CD4-positive, alpha-beta T cell treated with Interleukin-17A for 4 hours (primary cell): ENCODE measurements around the gene LRIG3.
"Not testable (repeated sequence)": the region's sequence is repeated elsewhere in the genome, so short reads cannot be mapped to it uniquely, and the experiment has no call there.

Experiments
- DNase-seq: peaks from one replicate; pipeline ENCODE4 v3.0.0-alpha.2; 2020; ENCODE audit warnings: mixed read lengths

LRIG3 gene

DNA sequence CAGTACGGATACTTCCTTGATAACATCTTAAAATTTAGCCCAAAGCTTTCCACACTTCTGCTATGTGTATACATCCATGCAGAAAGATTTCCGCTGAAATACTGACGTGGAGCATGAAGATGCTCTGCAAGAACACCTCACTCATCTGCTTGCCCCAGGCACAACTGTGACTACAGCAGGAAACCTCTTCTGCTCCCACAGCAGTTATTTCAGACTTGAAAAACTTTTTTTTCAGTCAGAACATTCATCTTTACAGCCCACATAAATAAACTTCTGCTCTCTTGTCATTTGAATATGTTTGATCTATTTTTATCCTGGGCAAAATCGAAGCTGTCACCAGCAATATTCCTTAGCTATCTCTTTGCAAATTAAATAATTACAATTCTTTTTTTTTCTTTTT, 6.8 kb upstream of the LRIG3 start:
- no peak for DNase-seq

- no peak for DNase-seq
Observed at GRCh38 chr12:58926586-58926985, 6.3 kb upstream of the LRIG3 start.

GRCh38 chr12:58925751-58926150, 5.4 kb upstream of the LRIG3 start:
- no peak for DNase-seq

GRCh38 chr12:58925111-58925611, 4.9 kb upstream of the LRIG3 start:
- no peak for DNase-seq

GRCh38 chr12:58924652-58925051, 4.3 kb upstream of the LRIG3 start:
- DNase-seq, result no peak

DNA sequence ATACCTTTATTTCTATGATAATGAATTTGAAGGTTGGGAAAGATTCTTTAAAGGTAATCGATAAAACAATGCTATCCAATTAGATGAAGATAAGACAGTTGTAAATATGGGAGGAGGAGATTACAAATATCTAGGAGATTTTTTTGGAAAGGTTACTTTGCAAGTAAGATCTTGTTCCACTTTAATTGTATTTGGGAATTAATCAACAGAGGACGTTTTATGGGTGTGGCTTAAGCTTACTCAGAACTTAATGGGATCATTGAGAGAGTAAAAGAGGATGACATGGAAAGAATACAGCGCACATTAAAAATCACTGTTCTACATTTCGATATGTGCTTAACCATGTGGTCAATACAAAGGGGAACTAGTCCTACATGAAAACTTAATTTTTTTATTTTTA, 3.5 kb upstream of the LRIG3 start:
- no peak for DNase-seq

GRCh38 chr12:58922849-58923248, 2.5 kb upstream of the LRIG3 start:
- no peak for DNase-seq

DNA sequence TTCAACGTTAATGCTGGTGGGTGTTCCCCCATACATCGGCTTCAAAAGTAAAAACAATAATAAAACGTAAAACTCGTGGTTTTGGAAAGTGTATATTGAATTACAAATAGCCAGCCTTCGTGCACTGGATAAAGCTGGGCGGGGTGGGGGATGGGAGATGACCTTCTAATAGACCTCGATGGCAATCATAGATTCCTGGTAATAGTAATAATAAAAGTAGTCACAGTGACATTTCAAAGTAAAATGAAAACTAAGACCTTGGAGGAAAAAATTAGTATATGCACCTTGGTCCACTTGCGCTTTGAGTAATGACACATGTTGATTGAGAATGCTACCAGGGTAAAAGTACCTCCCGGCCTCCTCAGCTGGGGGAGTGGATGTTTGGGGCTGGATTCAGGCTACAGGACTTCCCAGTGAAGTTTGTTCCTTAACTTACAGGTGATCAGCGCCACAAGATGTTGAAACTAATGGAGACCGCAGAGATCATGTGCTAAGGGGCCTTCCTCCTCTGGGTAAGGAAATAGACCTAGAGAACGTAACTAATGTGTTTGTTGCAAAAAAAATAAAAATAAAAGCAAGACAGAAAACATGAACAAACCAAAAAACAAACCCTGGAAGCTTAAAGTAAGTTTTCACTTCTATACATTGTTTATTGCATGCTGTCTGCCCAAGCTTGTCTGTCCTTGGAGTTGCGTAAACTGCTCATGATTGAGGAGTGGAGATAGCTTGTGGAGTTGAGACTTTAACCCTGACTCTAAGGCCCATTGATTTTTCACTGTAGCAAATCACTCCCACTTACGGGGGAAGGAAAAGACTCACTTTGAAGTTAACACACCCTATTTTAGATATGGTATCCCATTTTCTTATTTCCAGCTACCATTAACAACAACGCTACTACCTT, 907 bp upstream of the LRIG3 start:
- no peak for DNase-seq

DNA sequence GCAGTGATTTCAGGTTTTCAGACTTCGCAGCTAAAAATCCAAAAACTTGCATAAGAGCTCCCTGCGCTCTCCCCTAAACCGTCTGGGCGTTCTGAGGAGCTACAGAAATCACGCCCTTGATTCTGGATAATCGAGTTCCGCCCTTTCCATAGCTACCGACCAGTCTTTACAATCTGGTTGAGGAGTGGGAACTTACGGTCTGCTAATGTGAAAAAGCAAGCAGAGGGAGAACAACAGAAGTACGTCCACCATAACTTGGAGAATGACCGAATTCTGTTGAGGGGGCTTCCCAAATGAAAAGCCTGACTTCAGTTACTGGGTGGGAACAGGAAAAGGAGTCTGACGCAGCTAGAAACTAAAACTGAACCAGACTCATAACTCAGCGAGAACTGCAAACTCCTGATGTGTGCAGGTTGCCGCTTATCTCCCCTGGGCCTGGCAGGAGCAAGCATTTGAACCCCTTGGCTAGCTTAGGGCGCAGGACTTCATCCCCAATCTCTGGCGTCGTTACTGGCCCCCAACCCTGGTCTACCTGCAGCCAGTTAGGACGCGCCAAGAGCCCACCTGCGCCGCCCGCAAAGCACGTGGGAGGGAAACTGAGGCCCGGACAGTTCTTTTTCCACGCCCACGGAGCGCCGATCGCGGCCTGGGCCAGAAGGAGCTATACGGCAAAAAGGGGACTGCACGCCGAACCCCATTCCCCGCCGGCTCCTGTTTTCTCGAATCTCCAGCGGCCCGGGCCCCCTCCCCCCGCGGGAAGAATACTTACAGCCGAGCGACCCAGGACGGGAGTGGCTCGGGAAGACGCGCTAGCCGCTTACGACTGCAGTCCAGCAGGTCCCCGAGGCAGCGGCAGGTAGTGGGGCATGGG, 838 bp downstream of the LRIG3 start:
- DNase-seq, result no peak

DNA sequence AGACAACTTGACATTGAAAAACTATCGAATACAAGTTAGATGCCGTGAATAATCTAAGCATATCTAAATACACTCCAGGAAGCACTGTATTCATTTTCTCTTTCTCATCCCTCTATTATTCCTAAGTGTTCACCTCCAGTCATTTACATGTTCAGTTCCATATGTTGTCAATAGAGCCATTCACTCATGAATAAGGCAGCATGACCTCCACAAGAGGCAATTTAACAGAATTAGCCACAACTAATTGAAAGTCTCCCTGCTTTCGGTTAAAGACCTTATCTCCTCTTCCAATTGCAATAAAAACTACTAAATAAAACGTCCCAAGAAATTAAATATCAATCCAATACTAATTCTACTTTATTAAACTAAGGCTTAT, 1.8 kb downstream of the LRIG3 start:
- DNase-seq, result no peak

DNA sequence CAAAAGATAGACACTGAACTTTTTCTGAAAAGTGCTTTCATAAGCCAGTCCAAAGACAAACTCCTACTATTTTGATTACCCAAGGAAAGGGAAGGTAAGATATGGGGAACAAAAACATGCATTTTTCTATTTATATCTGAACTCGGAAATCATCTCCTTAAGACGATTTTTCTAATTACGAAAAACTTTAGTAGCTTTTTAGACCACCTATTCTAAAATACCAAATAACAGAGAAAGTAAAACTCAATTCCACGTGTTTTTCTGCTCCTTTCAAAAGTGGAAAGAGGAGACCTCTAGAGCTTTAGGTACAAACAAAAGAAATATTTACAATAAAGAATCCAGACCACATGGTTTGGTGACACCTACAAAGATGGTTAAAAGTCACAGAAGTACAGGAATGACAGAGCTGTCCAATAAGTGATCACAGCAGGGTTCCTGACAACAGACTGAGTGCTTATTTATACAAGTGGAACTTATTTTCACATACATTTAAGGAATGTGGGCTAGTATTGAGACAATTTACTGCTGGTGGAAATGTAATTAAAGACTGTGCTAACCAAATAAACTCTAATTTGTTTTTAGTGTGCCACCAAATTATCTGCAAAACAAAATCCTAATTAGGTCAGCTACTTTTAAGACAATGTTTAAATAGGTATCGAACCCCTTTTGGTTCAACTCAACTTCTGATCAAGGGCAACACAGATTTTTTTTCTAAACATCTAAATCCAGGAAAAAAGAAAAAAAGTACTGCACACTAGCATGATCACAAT, 2.4 kb downstream of the LRIG3 start:
- DNase-seq, result no peak

DNA sequence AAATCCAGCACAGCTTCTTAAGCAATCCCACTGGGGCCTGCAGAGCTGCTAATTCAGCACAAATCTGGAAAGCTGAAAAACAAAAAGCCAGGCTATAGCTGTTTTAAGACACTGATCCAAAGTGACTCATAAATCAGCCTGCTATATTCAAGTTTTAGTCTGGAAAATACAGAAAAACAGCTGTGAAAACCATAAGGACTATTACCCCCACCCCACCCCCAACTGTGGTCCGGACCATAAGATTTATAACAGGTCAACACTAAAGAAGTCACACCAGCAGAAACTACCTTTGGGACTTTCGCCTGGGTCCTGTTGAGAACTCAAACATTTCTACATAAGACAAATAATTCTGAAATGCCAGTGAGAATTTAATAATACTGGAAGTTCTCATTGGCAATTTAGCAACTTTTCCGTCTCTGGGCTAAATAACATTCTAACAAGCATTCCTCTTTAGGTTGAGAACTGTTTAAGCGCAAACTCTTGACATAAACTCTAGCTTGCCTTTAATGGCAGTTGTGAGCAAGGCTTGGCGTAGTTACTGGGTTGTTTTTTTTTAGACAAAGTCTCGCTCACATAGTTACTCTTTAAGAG, 3.3 kb downstream of the LRIG3 start:
- DNase-seq, result no peak

GRCh38 chr12:58916161-58916621, 4.1 kb downstream of the LRIG3 start:
- no peak for DNase-seq

- no peak for DNase-seq
Observed at GRCh38 chr12:58915634-58916033, 4.7 kb downstream of the LRIG3 start.

DNA sequence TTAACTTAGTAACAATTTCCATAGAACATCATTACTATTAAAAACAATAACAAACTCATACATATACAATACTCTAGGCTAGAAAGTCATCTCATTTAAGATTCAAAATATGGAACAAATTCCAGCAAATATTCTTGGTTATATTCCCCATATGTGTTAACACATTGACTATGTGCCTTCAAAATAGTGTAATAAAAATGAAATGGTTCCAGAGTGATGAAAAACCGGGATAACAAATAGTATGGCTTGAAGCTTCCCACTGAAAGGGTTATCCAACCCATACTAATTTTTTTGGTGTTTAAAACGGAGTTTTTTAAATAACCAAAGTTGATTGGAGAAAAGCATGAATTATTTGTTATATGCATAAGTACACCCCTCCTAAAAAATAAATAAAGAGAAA, 5.3 kb downstream of the LRIG3 start:
- DNase-seq, result no peak

DNA sequence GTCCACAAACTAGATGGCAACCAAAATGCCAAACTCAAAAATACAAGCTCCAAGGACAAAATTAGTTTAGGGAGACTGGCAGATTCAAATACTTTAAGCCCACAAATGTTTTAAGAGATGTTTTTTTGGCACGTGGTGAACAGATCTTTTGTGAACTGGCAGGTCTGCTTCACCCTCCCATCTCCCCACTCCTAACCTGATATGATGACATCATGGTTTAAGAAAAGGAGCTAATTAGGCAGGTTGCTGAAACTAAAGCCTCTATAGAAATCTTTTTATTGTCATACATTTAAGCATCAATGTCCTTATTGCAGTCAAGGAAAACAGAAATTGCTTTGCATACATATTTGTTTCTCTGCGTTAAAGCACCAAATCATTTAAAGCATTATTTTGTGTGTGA, 5.8 kb downstream of the LRIG3 start:
- no peak for DNase-seq

GRCh38 chr12:58907391-58907790, 12.9 kb downstream of the LRIG3 start:
- DNase-seq, result no peak

DNA sequence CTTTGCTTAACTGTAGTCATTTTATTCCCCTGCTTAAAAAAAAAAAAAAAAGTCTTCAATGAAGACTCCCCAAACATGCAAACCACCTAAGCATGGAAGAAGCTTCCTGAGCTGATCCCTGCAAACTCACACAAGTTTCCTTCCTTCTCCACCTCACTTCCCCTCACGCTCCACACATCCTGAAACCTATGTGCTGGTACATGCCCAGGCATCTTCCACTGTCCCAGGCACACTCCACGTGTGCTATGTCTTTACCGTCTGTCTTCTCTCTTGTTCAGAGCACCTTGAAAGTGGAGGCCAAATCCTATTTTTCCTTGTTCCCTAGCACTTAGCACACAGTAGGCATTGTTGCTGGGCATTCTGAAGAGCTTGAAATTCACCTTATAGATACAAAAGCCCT, 13.4 kb downstream of the LRIG3 start:
- DNase-seq, result no peak

DNA sequence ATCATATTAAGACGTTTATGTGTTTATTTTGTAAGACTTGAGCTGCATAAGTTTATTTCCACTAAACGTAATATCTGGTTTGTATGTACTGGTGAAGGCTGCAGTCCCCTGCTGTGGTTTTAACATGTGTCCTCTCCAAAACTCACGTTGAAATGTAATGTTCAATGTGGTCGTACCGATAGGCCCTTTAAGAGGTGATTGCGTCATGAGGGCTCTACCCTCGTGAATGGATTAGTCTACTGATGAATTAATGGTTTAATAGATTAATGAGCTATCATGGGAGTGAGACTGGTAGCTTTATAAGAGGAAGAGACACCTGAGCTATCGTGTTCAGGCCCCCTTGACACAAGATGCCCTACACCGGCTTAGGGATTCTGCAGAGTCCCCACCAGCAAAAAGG, 14.9 kb downstream of the LRIG3 start:
- DNase-seq, result no peak

GRCh38 chr12:58902726-58903125, 17.6 kb downstream of the LRIG3 start:
- not testable (repeated sequence) for DNase-seq

GRCh38 chr12:58901664-58902063, 18.6 kb downstream of the LRIG3 start:
- DNase-seq, result no peak

- no peak for DNase-seq
Observed at GRCh38 chr12:58897969-58898368, 22.3 kb downstream of the LRIG3 start.

GRCh38 chr12:58896278-58896677, 24.0 kb downstream of the LRIG3 start:
- no peak for DNase-seq
